Uterus (tissue), 2 donors: ENCODE results near the gene SLC16A4.

Experiments used
- POLR2A ChIP-seq, 2 donors: fragments of 450-650 bp; IDR thresholded peaks; one replicate each; pipeline ENCODE4 v1.6.1; 2016; ENCODE audit warnings: antibody characterized with exemption in 2 of 2, mild to moderate bottlenecking in 1 of 2, moderate library complexity in 1 of 2
- TF ChIP-seq, protein P1 (sequence below), 4 experiments: fragments of 200-600 bp in 2 of 4; fragments of 450-650 bp in 2 of 4; sonication (generic) in 2 of 4; IDR thresholded peaks; one replicate each; pipeline ENCODE4 v1.5.1; 2016 to 2019; ENCODE audit warnings: antibody characterized with exemption in 4 of 4, mild to moderate bottlenecking in 2 of 4, moderate library complexity in 1 of 4

DNA sequence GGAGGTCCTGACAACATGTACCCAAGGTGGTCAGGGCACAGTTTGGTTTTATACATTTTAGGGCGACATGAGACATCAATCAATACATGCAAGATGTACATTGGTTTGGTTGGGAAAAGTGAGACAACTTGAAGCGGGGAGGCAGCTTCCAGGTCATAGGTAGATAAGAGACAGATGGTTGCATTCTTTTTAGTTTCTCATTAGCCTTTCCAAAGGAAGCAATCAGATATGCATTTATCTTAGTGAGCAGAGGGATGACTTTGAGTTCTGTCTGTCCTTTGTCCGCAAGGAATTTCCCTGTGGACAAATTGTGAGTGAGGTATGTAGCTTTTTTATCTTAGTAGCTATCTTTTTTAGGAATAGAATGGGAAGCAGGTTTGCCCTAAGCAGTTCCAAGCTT lies 62.1 kb downstream of the SLC16A4 start:
- TF ChIP-seq, protein P1, sequence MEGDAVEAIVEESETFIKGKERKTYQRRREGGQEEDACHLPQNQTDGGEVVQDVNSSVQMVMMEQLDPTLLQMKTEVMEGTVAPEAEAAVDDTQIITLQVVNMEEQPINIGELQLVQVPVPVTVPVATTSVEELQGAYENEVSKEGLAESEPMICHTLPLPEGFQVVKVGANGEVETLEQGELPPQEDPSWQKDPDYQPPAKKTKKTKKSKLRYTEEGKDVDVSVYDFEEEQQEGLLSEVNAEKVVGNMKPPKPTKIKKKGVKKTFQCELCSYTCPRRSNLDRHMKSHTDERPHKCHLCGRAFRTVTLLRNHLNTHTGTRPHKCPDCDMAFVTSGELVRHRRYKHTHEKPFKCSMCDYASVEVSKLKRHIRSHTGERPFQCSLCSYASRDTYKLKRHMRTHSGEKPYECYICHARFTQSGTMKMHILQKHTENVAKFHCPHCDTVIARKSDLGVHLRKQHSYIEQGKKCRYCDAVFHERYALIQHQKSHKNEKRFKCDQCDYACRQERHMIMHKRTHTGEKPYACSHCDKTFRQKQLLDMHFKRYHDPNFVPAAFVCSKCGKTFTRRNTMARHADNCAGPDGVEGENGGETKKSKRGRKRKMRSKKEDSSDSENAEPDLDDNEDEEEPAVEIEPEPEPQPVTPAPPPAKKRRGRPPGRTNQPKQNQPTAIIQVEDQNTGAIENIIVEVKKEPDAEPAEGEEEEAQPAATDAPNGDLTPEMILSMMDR (IDR thresholded peaks at IDR 0.05), result no peak
- no peak for TF ChIP-seq POLR2A (IDR thresholded peaks at IDR 0.05)
